Measurements from ENCODE around the gene LENG1.

DNA sequence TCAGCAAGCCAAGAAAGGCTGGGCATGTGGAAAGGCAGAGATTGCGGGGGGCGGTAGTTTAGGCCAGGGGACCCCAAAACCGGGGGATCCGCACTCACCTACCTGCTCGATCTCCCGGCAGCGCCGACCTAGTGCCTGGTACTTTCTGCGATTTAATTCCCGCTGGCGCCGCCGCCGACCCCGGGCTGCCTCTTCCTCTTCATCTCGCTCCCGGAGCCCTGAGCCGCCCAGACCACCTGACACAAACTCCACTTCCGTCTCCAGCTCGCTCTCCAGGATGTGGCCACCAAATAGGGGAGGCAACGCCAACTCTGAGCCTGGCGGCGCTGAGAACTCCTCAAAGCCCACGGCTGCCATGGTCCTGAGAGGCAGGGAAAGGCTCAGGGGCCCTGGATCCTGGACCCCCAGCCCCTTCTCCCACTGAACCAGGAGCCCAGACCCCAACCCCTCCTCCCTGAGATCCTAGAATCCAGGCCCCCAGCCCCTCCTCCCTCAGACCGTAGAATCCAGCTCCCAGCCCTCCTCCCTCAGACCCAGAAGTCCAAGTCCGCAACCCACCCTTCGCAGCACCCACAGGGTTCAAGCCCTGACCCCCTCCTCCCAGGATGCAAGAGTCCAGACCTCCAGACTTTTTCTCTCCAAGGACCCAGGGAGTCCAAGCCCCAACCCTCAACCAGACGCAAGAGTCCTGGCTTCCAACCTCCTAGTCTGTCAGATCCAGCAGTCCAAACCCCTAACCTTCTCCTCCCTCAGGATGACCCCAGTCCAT lies 45.0 kb downstream of the LENG1 start:
- TF ChIP-seq, protein P1, sequence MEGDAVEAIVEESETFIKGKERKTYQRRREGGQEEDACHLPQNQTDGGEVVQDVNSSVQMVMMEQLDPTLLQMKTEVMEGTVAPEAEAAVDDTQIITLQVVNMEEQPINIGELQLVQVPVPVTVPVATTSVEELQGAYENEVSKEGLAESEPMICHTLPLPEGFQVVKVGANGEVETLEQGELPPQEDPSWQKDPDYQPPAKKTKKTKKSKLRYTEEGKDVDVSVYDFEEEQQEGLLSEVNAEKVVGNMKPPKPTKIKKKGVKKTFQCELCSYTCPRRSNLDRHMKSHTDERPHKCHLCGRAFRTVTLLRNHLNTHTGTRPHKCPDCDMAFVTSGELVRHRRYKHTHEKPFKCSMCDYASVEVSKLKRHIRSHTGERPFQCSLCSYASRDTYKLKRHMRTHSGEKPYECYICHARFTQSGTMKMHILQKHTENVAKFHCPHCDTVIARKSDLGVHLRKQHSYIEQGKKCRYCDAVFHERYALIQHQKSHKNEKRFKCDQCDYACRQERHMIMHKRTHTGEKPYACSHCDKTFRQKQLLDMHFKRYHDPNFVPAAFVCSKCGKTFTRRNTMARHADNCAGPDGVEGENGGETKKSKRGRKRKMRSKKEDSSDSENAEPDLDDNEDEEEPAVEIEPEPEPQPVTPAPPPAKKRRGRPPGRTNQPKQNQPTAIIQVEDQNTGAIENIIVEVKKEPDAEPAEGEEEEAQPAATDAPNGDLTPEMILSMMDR (IDR thresholded peaks at IDR 0.05) = no peak
- TF ChIP-seq EP300 (IDR thresholded peaks at IDR 0.05) (no peak), POLR2A (IDR thresholded peaks at IDR 0.05) (no peak)
